Effector CD8-positive, alpha-beta T cell (primary cell): ENCODE data around the gene MBD2.
"Not testable (repeated sequence)": the region's sequence is repeated elsewhere in the genome, so short reads cannot be mapped to it uniquely, and the experiment has no call there.

Experiments used
- DNase-seq: peaks from one replicate; lab custom pipeline; 2025; lab: John Stamatoyannopoulos, UW

MBD2 gene

GRCh38 chr18:54150226-54150625, 74.2 kb downstream of the MBD2 start:
- no peak for DNase-seq

GRCh38 chr18:54149078-54149697, 75.3 kb downstream of the MBD2 start:
- no peak for DNase-seq

GRCh38 chr18:54148678-54149077, 75.8 kb downstream of the MBD2 start:
- no peak for DNase-seq

GRCh38 chr18:54148151-54148550, 76.3 kb downstream of the MBD2 start:
- no peak for DNase-seq

GRCh38 chr18:54147439-54147838, 77.0 kb downstream of the MBD2 start:
- DNase-seq: no peak

- no peak for DNase-seq
These were observed 83.3 kb downstream of the MBD2 start for GRCh38 chr18:54141041-54141608.

- DNase-seq: no peak
These were observed 83.8 kb downstream of the MBD2 start for GRCh38 chr18:54140641-54141040.

- DNase-seq: no peak
These were observed 89.3 kb downstream of the MBD2 start for GRCh38 chr18:54135216-54135615.

GRCh38 chr18:54134053-54134452, 90.4 kb downstream of the MBD2 start:
- DNase-seq: no peak

- no peak for DNase-seq
These were observed 93.8 kb downstream of the MBD2 start for GRCh38 chr18:54130631-54131030.

- no peak for DNase-seq
These were observed 94.3 kb downstream of the MBD2 start for GRCh38 chr18:54130177-54130576.

- no peak for DNase-seq
These were observed 94.9 kb downstream of the MBD2 start for GRCh38 chr18:54129448-54130067.

GRCh38 chr18:54127759-54128378, 96.6 kb downstream of the MBD2 start:
- DNase-seq: no peak

GRCh38 chr18:54125429-54125828, 99.0 kb downstream of the MBD2 start:
- DNase-seq: no peak

- DNase-seq: not testable (repeated sequence)
These were observed 100.6 kb downstream of the MBD2 start for GRCh38 chr18:54123720-54124440.

GRCh38 chr18:54119524-54120019, 104.9 kb downstream of the MBD2 start:
- DNase-seq: no peak

GRCh38 chr18:54117853-54118773, 106.4 kb downstream of the MBD2 start:
- no peak for DNase-seq

GRCh38 chr18:54116541-54117257, 107.8 kb downstream of the MBD2 start:
- DNase-seq: no peak

- no peak for DNase-seq
These were observed 112.1 kb downstream of the MBD2 start for GRCh38 chr18:54112356-54112755.

- no peak for DNase-seq
These were observed 115.3 kb downstream of the MBD2 start for GRCh38 chr18:54109131-54109683.
